KOPT-K1 (cell line): ENCODE results near the gene PRR27.
"Not testable (repeated sequence)": the region's sequence is repeated elsewhere in the genome, so short reads cannot be mapped to it uniquely, and the experiment has no call there.

Experiments used
- H3K27ac ChIP-seq: fragments of 200-600 bp; sonication (generic); 2 replicates; pipeline ENCODE4 v1.5.1; 2016; ENCODE audit warnings: antibody characterized with exemption, mild to moderate bottlenecking, low read depth, low read length; ENCODE audit not compliant: poor library complexity, severe bottlenecking
- H3K36me3 ChIP-seq: fragments of 200-600 bp; sonication (generic); 2 replicates; pipeline ENCODE4 v1.5.1; 2017; ENCODE audit warnings: antibody characterized with exemption, mild to moderate bottlenecking, low read length, moderate library complexity; ENCODE audit not compliant: insufficient read depth
- H3K9me3 ChIP-seq: fragments of 200-600 bp; sonication (generic); 2 replicates; pipeline ENCODE4 v1.5.1; 2017; ENCODE audit warnings: antibody characterized with exemption, low read length, mild to moderate bottlenecking; ENCODE audit not compliant: insufficient read depth, poor library complexity, severe bottlenecking

PRR27 gene

DNA sequence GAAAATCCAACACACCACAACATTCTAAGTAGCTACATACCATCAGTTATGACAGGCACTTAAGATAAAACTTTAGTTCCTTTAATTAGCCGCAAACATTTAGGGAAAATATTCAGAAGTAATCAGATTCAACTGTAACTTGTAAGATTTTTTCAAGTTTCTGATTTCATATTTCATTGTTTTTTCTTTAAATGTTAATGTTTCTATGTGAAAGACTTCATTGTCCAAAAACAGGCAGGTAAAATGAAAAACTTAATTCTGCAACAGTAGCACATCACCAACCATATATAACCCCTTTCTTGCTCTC lies 29.9 kb downstream of the PRR27 start:
- Histone ChIP-seq H3K36me3 (no peaks in the 10 kb centered on the region), H3K9me3 (no peaks in the 10 kb centered on the region), H3K27ac (no peak overlapping the region)

DNA sequence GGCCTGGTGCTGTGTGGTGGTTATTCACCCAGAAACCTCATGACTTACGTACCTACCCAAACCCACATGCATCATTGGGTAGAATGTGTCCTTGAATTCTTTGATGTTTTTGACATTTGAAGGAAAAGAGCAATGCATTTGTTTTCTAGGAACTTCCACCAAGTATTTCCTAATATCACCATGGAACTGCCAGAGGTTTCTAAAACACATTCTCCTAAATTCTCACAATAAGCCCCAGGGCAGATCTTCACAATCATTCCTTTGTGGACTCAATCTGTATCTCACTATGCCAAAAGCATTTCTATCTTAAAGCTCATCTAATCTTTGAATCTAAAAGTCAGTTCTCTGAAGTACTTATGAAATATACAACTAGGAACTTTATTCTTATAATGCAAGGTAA lies 33.2 kb downstream of the PRR27 start:
- Histone ChIP-seq H3K27ac (no peak overlapping the region), H3K9me3 (no peaks in the 10 kb centered on the region), H3K36me3 (no peaks in the 10 kb centered on the region)

DNA sequence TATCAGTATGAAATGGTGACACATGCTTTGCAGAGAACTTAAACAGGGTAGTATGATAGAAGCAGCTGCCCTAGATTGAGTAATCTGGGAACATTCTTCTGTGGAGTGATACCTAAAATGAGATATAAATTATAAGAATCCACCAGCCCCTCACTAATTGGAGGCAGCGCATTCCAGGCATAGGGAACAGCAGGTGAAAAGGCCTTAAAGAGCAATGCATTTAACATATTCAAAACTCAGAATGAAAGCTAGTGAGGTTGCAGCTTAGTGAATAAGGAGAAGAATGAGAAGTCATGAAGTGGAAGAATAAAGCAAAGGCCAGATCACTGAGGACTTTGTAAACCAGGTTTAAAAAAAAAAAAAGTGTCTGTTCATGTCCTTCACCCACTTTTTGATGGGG lies 36.5 kb downstream of the PRR27 start:
- no peaks in the 10 kb centered on the region for H3K9me3 ChIP-seq
- no peak overlapping the region for H3K27ac ChIP-seq
- H3K36me3 ChIP-seq: no peaks in the 10 kb centered on the region

DNA sequence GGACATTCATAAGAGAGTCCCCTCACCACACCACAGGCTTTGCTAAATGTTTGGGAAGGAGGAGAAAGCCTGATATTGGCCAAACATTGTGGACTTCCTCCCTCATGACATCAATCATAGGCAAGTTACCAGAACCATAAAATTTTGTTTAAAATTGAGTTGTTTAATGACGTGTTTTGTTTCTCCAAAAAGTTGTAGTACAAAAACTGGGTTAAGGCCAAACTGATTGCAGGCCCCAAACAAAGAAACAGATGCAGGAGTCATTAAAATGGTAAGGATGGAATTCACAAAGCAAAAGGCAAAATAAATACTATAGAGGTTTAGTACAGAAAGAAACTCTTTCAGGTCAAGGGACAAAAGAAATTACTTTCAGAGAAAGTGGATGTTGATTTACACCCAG lies 37.6 kb downstream of the PRR27 start:
- no peak overlapping the region for H3K27ac ChIP-seq
- no peaks in the 10 kb centered on the region for H3K36me3 ChIP-seq
- H3K9me3 ChIP-seq: no peaks in the 10 kb centered on the region

DNA sequence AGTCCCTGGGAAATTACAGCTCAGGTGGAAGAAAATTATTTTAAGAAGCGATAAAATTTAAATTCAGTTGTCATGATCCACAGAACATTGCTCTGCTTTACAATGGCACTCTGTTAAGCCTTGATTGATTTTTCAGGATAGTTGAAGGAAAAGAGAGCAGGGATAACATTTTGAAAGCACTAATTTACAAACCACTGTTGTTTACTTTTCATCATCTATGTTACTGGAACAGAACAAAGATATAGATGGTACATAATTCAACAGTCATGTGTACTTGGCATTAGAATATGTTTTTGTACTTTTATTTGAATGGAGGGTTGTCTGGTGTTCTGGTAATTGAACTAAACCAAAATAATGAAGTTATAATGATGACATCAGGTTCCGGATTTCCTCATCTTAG lies 38.9 kb downstream of the PRR27 start:
- Histone ChIP-seq H3K27ac (no peak overlapping the region), H3K36me3 (no peaks in the 10 kb centered on the region), H3K9me3 (no peaks in the 10 kb centered on the region)

DNA sequence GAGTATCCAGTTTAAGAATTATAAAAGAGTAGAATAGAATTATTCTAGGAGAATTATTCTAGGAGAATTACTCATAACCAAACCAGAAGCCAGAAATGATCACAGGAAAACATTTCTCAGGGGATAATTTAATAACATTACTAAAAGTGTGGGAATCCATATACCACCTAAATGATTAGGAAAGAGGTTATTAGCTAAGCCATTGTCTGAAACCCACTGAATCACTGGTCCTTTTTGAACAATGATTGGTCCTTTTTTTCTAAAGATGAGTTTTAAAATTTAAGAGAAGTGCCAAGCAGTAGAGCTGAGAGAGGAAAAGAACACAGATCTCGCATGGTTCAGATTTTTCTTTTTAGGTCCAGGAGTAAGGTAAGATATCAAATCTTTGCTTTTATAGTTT lies 41.4 kb downstream of the PRR27 start, which contains the start of gene ODAM:
Gene ODAM, plus strand, starts transcription at position 301 of the 400 bp plus-strand sequence. CDS start 819 bp downstream, outside the sequence.
- Histone ChIP-seq H3K27ac (no peak within 1 kb of the TSS), H3K9me3 (no peaks in the 10 kb centered on the region), H3K36me3 (no peaks in the 10 kb centered on the region)

DNA sequence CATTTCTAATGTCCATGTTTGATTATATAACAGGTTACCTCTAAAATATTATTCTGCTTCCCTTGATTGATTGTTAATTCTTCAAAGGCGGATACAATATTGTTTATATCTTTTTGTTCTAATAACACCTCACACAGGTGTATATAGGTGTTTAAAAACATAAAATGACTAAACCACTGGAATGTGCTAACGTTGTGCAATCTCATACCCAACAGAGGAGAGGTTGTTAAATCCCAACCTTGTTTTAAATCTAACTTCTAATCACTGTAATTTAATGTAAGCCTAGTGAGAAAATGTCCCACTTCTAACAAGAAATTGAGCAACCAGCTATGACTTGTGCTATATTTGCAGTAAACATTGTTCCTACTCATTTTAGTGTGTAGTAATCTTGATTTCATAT lies 42.8 kb downstream of the PRR27 start:
- H3K36me3 ChIP-seq: no peaks in the 10 kb centered on the region
- no peaks in the 10 kb centered on the region for H3K9me3 ChIP-seq
- no peak overlapping the region for H3K27ac ChIP-seq

DNA sequence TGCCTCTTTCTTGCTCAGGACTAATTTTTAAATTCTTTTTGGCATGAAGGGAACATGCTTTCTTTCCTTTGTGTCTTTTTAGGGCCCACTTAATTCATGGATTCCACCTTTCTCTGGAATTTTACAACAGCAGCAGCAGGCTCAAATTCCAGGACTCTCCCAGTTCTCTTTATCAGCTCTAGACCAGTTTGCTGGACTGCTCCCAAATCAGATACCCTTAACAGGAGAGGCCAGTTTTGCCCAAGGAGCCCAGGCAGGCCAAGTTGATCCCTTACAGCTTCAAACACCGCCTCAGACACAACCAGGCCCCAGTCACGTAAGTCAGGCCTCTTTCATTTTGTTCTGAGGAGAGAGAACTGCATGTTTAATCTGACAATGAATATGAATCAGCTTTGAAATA lies 43.8 kb downstream of the PRR27 start:
- no peaks in the 10 kb centered on the region for H3K36me3 ChIP-seq
- H3K27ac ChIP-seq: no peak overlapping the region
- H3K9me3 ChIP-seq: no peaks in the 10 kb centered on the region

DNA sequence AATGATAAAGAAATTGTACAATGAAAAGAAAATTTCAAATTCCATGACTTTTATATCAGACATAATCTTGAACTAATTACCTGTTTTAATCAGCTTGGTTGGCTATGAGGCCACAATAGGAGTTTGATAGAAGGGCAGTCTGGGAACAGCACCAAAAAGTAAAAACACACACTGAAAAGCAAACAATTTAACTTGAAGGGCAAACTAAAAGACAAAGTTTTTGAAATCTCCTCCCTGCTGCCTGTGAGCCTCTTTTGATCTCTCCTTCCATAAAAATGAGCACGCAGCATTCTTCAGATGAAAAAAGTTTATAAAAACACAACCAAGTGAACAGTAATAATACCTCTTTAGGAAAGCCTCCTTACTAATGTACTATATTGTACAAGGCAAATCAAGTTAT lies 49.6 kb downstream of the PRR27 start:
- H3K27ac ChIP-seq: no peak overlapping the region
- no peaks in the 10 kb centered on the region for H3K9me3 ChIP-seq
- no peaks in the 10 kb centered on the region for H3K36me3 ChIP-seq

DNA sequence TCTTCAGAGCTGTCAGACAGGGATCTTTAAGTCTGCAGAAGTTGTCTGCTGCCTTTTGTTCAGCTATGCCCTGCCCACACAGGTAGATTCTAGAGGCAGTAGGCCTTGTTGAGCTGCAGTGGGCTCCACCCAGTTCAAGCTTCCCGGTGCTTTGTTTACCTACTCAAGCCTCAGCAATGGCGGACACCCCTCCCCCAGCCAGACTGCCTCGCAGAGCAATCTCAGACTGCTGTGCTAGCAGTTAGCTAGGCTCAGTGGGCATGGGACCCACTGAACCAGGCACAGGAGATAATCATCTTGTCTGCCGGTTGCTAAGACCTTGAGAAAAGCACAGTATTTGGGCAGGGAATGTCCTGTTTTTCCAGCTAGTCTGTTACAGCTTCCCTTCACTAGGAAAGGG lies 58.7 kb downstream of the PRR27 start:
- H3K36me3 ChIP-seq, H3K27ac ChIP-seq, H3K9me3 ChIP-seq: not testable (repeated sequence)
